Measurements from ENCODE around the gene ZNF277. TPM values are rescaled to one million over a fixed set of nuclear protein-coding genes. Genes with fewer than 3 reads are reported as not detected.

ZNF277 gene
- total RNA-seq, 1 experiment from 2014 or later: 21.3 TPM

GRCh38 chr7:112362731-112363131 is 156.2 kb downstream of the ZNF277 start:
- H3K4me3 ChIP-seq (replicated peaks in 1 of 2; ENCODE audit: low read depth in 1 of 2, low read length in 2 of 2): no peak overlapping the region
- TF ChIP-seq, protein P1, sequence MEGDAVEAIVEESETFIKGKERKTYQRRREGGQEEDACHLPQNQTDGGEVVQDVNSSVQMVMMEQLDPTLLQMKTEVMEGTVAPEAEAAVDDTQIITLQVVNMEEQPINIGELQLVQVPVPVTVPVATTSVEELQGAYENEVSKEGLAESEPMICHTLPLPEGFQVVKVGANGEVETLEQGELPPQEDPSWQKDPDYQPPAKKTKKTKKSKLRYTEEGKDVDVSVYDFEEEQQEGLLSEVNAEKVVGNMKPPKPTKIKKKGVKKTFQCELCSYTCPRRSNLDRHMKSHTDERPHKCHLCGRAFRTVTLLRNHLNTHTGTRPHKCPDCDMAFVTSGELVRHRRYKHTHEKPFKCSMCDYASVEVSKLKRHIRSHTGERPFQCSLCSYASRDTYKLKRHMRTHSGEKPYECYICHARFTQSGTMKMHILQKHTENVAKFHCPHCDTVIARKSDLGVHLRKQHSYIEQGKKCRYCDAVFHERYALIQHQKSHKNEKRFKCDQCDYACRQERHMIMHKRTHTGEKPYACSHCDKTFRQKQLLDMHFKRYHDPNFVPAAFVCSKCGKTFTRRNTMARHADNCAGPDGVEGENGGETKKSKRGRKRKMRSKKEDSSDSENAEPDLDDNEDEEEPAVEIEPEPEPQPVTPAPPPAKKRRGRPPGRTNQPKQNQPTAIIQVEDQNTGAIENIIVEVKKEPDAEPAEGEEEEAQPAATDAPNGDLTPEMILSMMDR (IDR thresholded peaks at IDR 0.05 in 2 of 3, conservative IDR thresholded peaks at IDR 0.05 in 1 of 3; ENCODE audit: borderline replicate concordance in 1 of 3, insufficient read depth in 1 of 3, low read depth in 2 of 3, low read length in 2 of 3): no peak
- TF ChIP-seq EZH2 (IDR thresholded peaks at IDR 0.05) (no peak), JUND (IDR thresholded peaks at IDR 0.05) (no peak), ZNF274 (IDR thresholded peaks at IDR 0.05; ENCODE audit: low read depth, low read length) (no peak), EZH2phosphoT487 (IDR thresholded peaks at IDR 0.05; ENCODE audit: borderline replicate concordance) (no peak), RAD21 (IDR thresholded peaks at IDR 0.05; ENCODE audit: low read depth) (no peak), CBX3 (IDR thresholded peaks at IDR 0.05; ENCODE audit: low read depth) (no peak), CEBPB (IDR thresholded peaks at IDR 0.05; ENCODE audit: low read depth) (no peak), REST (IDR thresholded peaks at IDR 0.05; ENCODE audit: low read depth) (no peak), SRF (IDR thresholded peaks at IDR 0.05; ENCODE audit: low read depth) (no peak), FOSL1 (IDR thresholded peaks at IDR 0.05; ENCODE audit: low read depth) (no peak), SIN3A (IDR thresholded peaks at IDR 0.05; ENCODE audit: low read depth) (no peak), ATF3 (IDR thresholded peaks at IDR 0.05) (no peak), POLR2AphosphoS5 (IDR thresholded peaks at IDR 0.05; ENCODE audit: low read depth, low read length) (no peak), ZBTB33 (IDR thresholded peaks at IDR 0.05; ENCODE audit: extremely low read depth, insufficient replicate concordance, low read length) (no peak), TCF7L2 (IDR thresholded peaks at IDR 0.05; ENCODE audit: borderline replicate concordance, extremely low read depth, insufficient read depth, insufficient read length) (no peak), EGR1 (IDR thresholded peaks at IDR 0.05; ENCODE audit: low read depth) (no peak), YY1 (IDR thresholded peaks at IDR 0.05; ENCODE audit: extremely low read depth, insufficient replicate concordance, low read depth, low read length) (no peak), ZFX (IDR thresholded peaks at IDR 0.05) (no peak)
- TF ChIP-seq, protein P2, sequence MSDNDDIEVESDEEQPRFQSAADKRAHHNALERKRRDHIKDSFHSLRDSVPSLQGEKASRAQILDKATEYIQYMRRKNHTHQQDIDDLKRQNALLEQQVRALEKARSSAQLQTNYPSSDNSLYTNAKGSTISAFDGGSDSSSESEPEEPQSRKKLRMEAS (IDR thresholded peaks at IDR 0.05): no peak
- no TSS peak for BruUV-seq (replicated peaks)
- ATAC-seq (no peak), DNase-seq (ENCODE audit: low read depth, low spot score) (no peak)
- no peak overlapping the region for H3K9ac ChIP-seq (ENCODE audit: low read length)
- intact Hi-C loops (cut with micrococcal nuclease): no loop called here
- no peaks in the 10 kb centered on the region for H3K79me2 ChIP-seq (ENCODE audit: insufficient read depth, low read length)
- CTCF ChIA-PET: no interaction called here
- H3K36me3 ChIP-seq (ENCODE audit: control insufficient read depth in 1 of 2, insufficient read depth in 2 of 2, low read length in 2 of 2): no peaks in the 10 kb centered on the region
- no peaks in the 10 kb centered on the region for H3K27me3 ChIP-seq (ENCODE audit: insufficient read depth, low read length)
- H3K9me2 ChIP-seq (ENCODE audit: insufficient read depth): no peaks in the 10 kb centered on the region
- POLR2A ChIA-PET: no interaction called here
- H2AFZ ChIP-seq (ENCODE audit: low read depth, low read length, poor library complexity, severe bottlenecking): no peak overlapping the region
- H3K27ac ChIP-seq (ENCODE audit: low read depth, low read length): no peak overlapping the region
- no peak overlapping the region for H3K4me2 ChIP-seq (ENCODE audit: low read length)
- no peaks in the 10 kb centered on the region for H4K20me1 ChIP-seq (ENCODE audit: insufficient read depth)
- RAD21 ChIA-PET (ENCODE audit: low non-redundant PET in 1 of 2, low total read pairs in 2 of 2, uncharacterized antibody in 2 of 2, unreplicated experiment in 2 of 2): no interaction called here
- no peaks in the 10 kb centered on the region for H3K9me3 ChIP-seq (ENCODE audit: control insufficient read depth in 1 of 2, insufficient read depth in 1 of 2, low read depth in 1 of 2, low read length in 2 of 2)
- no peaks in the 10 kb centered on the region for H3K4me1 ChIP-seq (ENCODE audit: control insufficient read depth in 1 of 2, insufficient read depth in 2 of 2, low read length in 2 of 2)

All from HCT116 (cell line).